Stimulated activated CD8-positive, alpha-beta memory T cell treated with anti-CD3 and anti-CD28 coated beads, Interleukin-15, amount 100 ng/mL, for 48 hours (primary cell): ENCODE data around the gene KIF17.

Experiments
- DNase-seq, 2 donors: peaks; one replicate each; pipeline ENCODE4 v3.0.0-alpha.2; 2020; ENCODE audit warnings: low read depth in 2 of 2

KIF17 gene

GRCh38 chr1:20625176-20626097 is 92.4 kb downstream of the KIF17 start:
- DNase-seq, result no peak

DNA sequence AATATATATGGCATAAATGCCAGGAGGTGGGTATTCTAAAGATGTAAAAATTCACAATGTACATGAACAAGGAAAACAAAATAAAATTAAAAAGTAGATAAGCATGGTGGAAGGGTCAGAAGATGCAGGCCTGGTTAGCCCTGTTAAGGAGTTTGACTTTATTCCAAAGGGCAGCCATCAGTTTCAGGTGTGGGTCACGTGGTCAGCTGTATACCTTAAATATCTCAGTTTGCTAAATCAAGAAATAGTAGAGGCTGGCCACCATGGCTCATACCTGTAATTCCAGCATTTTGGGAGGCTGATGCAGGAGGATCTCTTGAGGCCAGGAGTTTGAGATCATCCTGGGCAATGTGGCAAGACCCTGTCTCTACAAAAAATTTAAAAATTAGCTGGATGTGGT is 93.1 kb downstream of the KIF17 start:
- no peak for DNase-seq

DNA sequence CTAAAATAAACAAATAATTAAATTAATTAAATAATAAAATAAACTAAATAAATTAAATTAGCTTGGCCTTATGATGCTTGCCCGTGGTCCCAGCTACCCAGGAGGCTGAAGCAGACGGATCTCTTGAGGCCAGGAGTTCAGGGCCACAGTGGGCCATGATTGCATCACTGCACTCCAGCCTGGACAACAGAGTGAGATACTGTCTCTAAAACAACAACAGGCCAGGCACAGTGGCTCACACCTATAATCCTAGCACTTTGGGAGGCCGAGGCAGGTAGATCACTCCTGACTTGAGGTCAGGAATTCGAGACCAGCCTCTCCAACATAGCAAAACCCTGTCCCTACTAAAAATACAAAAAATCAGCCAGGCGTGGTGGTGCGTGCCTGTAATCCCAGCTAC is 96.8 kb downstream of the KIF17 start:
- no peak for DNase-seq

DNA sequence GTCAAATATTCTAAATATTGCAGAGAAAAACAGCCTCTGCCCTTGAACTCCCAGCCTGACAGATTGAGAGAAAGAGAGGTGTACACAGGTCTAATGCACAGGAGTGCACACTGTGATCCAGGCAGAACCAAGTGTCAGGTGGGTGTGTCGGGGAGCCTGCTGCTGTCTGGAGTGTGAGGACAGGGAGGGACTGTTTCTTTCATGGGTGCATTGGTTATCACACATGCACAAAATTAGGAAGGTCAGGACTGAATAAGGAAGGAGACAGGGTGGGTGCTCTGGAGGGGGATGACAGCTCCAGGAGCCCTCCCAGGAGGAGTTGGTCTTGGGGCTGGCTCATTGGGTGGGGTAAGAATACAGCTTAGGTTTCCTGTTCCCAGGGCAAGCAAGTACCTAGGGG is 97.8 kb downstream of the KIF17 start:
- no peak for DNase-seq

DNA sequence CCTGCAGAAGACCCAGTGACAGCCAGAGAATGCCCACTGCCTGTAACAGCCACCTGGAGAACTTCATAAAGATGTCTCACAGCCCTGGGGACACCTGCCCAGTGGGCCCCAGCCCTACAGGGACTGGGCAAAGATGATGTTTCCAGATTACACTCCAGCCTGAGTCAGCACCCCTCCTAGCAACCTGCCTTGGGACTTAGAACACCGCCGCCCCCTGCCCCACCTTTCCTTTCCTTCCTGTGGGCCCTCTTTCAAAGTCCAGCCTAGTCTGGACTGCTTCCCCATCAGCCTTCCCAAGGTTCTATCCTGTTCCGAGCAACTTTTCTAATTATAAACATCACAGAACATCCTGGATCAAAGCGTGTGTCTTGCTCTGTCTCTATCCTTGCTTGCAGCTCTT is 99.3 kb downstream of the KIF17 start:
- no peak for DNase-seq

DNA sequence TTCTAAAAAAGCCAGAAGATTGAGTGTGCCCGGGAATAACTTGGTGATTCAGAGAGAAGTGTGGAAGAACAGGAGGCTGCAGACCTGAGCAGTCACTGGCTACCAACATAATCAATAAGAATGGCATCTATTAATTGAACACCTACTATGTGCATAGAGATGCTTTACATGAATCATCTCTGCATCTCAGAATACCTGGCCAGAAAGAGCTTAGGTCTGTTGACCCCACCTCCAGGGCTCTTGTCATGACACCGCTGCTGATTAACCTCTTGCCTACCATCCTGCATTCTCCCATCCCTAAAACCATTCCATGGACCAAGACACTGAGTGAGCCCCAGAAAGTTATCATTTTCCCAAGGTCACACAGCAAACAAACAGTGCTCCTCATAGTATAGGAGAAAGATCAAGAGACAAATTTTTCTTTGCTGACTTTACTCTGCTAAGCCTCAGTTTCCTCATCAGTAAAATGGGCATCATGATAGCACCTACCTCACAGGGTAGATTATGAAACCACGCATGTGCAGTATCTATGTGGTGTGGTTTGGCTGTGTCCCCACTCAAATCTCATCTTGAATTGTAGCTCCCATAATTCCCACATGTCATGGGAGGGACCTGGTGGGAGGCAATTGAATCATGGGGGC is 100.8 kb downstream of the KIF17 start:
- no peak for DNase-seq

DNA sequence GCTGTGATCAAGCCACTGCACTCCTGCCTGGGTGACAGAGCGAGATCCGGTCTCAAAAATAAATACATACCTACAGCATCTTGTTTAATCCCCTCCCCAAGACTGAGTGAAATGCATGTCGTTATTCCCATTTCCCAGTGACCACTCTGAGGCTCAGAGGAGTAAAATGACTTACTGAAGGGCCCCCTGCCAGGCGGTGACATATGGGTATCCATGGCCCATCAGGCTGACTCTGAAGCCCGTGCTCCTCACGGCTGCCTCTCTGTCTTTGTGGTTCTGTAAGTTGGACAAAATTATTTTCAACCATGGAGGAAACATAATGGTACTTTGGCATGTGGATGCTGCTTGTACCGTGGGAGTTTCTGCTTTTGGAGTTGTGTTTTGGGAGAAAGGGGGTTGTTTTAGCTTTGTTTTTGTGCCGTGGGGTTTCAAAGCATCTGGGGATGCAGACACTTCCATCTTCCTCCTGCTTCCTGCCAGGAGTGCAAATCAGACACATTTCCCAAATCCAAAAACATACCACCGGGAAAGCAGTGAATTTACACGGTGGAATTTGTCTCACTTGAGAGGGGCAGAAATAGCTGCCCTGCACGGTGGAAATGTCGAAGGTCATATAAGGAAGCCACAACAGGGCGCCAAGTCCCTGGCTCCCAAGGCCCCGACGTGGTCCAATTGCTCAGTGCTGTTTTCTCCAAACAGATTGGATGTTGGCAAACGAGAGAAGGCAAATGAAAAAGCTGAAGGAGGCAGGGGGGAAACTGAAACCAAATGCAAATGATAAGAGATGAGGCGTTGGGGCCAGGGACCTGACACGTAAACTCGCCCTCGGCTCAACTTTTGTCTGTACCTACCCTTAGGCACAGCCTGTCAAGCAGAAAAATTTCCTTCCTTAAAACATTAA is 101.6 kb downstream of the KIF17 start:
- no peak for DNase-seq

- no peak for DNase-seq
Observed at GRCh38 chr1:20614131-20614579, 103.7 kb downstream of the KIF17 start.
